K562 (cell line): Measurements from ENCODE around the gene C14orf39. TPM values are rescaled to one million over a fixed set of nuclear protein-coding genes. Genes with fewer than 3 reads are reported as not detected.
"Not testable (repeated sequence)": the region's sequence is repeated elsewhere in the genome, so short reads cannot be mapped to it uniquely, and the experiment has no call there.

Source experiments
- ATAC-seq: fragments of 200-7000 bp; cut with Tn5 transposase; 3 replicates; pipeline ENCODE4 v1.9.1; 2020; ENCODE audit warnings: moderate library complexity
- BruUV-seq: library from RNA; stranded (reverse); fragments of 400-500 nt; replicated peaks from 2 replicates; lab custom pipeline; 2021; lab: Mats Ljungman, UMichigan
- CTCF ChIA-PET: fragments of 300-600 bp; formaldehyde crosslinking; extraction: SDS; loops from one replicate; lab custom pipeline; 2021; ENCODE audit warnings: low intra/inter-chr PET ratio; lab: Yijun Ruan, JAX
- POLR2A ChIA-PET: fragments of 300-600, 350-650 bp; sonication (Branson Sonifier 250); formaldehyde crosslinking; extraction: SDS; loops from one replicate; lab custom pipeline; 2021; ENCODE audit warnings: antibody characterized with exemption, inconsistent platforms; lab: Yijun Ruan, JAX
- DNase-seq, 4 experiments: peaks; one replicate each; pipeline versions ENCODE4 v3.0.0 to v3.0.0-alpha.2; 2011 to 2018; ENCODE audit warnings: low spot score in 3 of 4, mixed read lengths in 3 of 4; ENCODE audit errors: extremely low read depth in 1 of 4
- FAIRE-seq: peaks from 2 replicates; lab custom pipeline; 2011; peaks lifted over from hg19 to GRCh38; lab: Jason Lieb, UNC
- H2AFZ ChIP-seq: 2 replicates; pipeline ENCODE4 v1.6.0; 2011; ENCODE audit warnings: low read depth, low read length, control low read depth, inconsistent platforms
- H3K27ac ChIP-seq: fragments of 200-600 bp; 3 replicates; pipeline ENCODE4 v1.8.0; 2011; ENCODE audit warnings: low read depth, mild to moderate bottlenecking, control low read depth, inconsistent platforms, low read length, moderate library complexity, mixed read lengths; ENCODE audit errors: extremely low read depth
- H3K27me3 ChIP-seq, 2 experiments: fragments of 300-600 bp in 1 of 2; 2 replicates in 1 of 2; 3 replicates in 1 of 2; pipeline versions ENCODE4 v1.6.0 to v1.8.0; 2011; ENCODE audit warnings: inconsistent platforms in 2 of 2, low read length in 2 of 2, mild to moderate bottlenecking in 1 of 2, mixed read lengths in 1 of 2, moderate library complexity in 1 of 2; ENCODE audit not compliant: control insufficient read depth in 2 of 2, insufficient read depth in 2 of 2
- H3K36me3 ChIP-seq: fragments of 300-600 bp; 3 replicates; pipeline ENCODE4 v1.8.0; 2011; ENCODE audit warnings: mild to moderate bottlenecking, low read length, inconsistent platforms; ENCODE audit not compliant: control insufficient read depth, insufficient read depth
- H3K4me1 ChIP-seq, 2 experiments: fragments of 200-600 bp in 1 of 2; replicated peaks in 1 of 2; 2 replicates in 1 of 2; 3 replicates in 1 of 2; pipeline versions ENCODE4 v1.5.1 to v1.8.0; 2011; ENCODE audit warnings: inconsistent platforms in 2 of 2, low read length in 2 of 2, mild to moderate bottlenecking in 1 of 2, mixed read lengths in 1 of 2, moderate library complexity in 1 of 2; ENCODE audit not compliant: control insufficient read depth in 2 of 2, insufficient read depth in 2 of 2
- H3K4me2 ChIP-seq: 2 replicates; pipeline ENCODE4 v1.6.1; 2011; ENCODE audit warnings: low read length, control low read depth, inconsistent platforms, mixed read lengths; ENCODE audit not compliant: insufficient read depth
- H3K4me3 ChIP-seq: fragments of 200-600 bp; sonication (generic), shearing (Covaris generic); 2 replicates; pipeline ENCODE4 v1.5.1; 2016; ENCODE audit warnings: control low read depth, inconsistent platforms
- H3K79me2 ChIP-seq: fragments of 200-600 bp; 3 replicates; pipeline ENCODE4 v1.8.0; 2011; ENCODE audit warnings: low read length, inconsistent platforms; ENCODE audit not compliant: control insufficient read depth, insufficient read depth
- H3K9ac ChIP-seq, 2 experiments: 2 replicates each; pipeline versions ENCODE4 v1.6.0 to v1.6.1; 2011; ENCODE audit warnings: low read depth in 2 of 2, low read length in 2 of 2, control low read depth in 1 of 2, inconsistent platforms in 1 of 2, mild to moderate bottlenecking in 1 of 2, mixed read lengths in 1 of 2; ENCODE audit not compliant: insufficient read depth in 1 of 2
- H3K9me1 ChIP-seq: one replicate; pipeline ENCODE4 v1.6.0; 2011; ENCODE audit warnings: inconsistent platforms, mild to moderate bottlenecking, low read length, moderate library complexity; ENCODE audit not compliant: control insufficient read depth, insufficient read depth
- H3K9me3 ChIP-seq: replicated peaks from 2 replicates; pipeline ENCODE4 v1.5.1; 2011; ENCODE audit warnings: low read depth, low read length, inconsistent platforms; ENCODE audit not compliant: control insufficient read depth, insufficient read depth
- H4K20me1 ChIP-seq: replicated peaks from 2 replicates; pipeline ENCODE4 v1.6.1; 2011; ENCODE audit warnings: low read length, inconsistent platforms, mixed read lengths; ENCODE audit not compliant: control insufficient read depth, insufficient read depth
- ARID1B ChIP-seq: fragments of 450-650 bp; IDR thresholded peaks from 2 replicates; pipeline ENCODE4 v1.6.1; 2016; ENCODE audit warnings: antibody characterized with exemption, mild to moderate bottlenecking, inconsistent platforms
- ATF1 ChIP-seq, 2 experiments: fragments of 450-650 bp in 1 of 2; IDR thresholded peaks; 2 replicates each; pipeline ENCODE4 v1.6.1; 2016; ENCODE audit warnings: missing compliant biosample characterization in 1 of 2, missing genetic modification characterization in 1 of 2
- CREB1 ChIP-seq, 2 experiments: sonication (generic) in 1 of 2; formaldehyde crosslinking in 1 of 2; IDR thresholded peaks; 2 replicates each; pipeline versions ENCODE4 v1.6.1 to v1.8.0; 2012 to 2022; ENCODE audit warnings: inconsistent platforms in 1 of 2, mild to moderate bottlenecking in 1 of 2, missing genetic modification reagents in 1 of 2, moderate library complexity in 1 of 2
- EWSR1 ChIP-seq: fragments of 450-650 bp; IDR thresholded peaks from 2 replicates; pipeline ENCODE4 v1.6.1; 2018; ENCODE audit warnings: borderline replicate concordance, mild to moderate bottlenecking, low read depth, moderate library complexity; ENCODE audit not compliant: partially characterized antibody
- NFE2L1 ChIP-seq: fragments of 450-650 bp; IDR thresholded peaks from 2 replicates; pipeline ENCODE4 v1.6.1; 2016; ENCODE audit warnings: missing genetic modification characterization, low read depth, mild to moderate bottlenecking, missing compliant biosample characterization, moderate library complexity, borderline replicate concordance
- SP2 ChIP-seq: IDR thresholded peaks from 2 replicates; pipeline ENCODE4 v1.6.1; 2011; ENCODE audit warnings: mild to moderate bottlenecking, low read depth, low read length, moderate library complexity; ENCODE audit not compliant: poor library complexity, severe bottlenecking; ENCODE audit errors: extremely low read depth
- TFAM ChIP-seq: fragments of 250-450 bp; sonication (Bioruptor Pico); conservative IDR thresholded peaks from 2 replicates; pipeline ENCODE4 v1.5.0; 2021; ENCODE audit warnings: mild to moderate bottlenecking, moderate library complexity
- ZNF696 ChIP-seq: fragments of 250-450 bp; sonication (Bioruptor Pico); conservative IDR thresholded peaks from 2 replicates; pipeline ENCODE4 v1.4.0; 2020; ENCODE audit warnings: mild to moderate bottlenecking, moderate library complexity
- WGBS: fragments of 100-300 bp; shearing (Covaris generic); methylation state at CpG from one replicate; pipeline ENCODE4 v1.1.6; 2016; ENCODE audit warnings: low coverage, mixed read lengths; ENCODE audit not compliant: insufficient coverage; ENCODE audit errors: missing lambda C conversion rate; 5-methylcytosine and 5-hydroxymethylcytosine counted together
- in situ Hi-C: fragments of 300-500 bp; cut with MboI; formaldehyde crosslinking; loops from 4 replicates; pipeline ENCODE4 v1.15.0; 2018; ENCODE audit warnings: inconsistent platforms, mixed read lengths
- intact Hi-C: fragments of 100-400 bp; cut with micrococcal nuclease; formaldehyde crosslinking; loops from 2 replicates; pipeline ENCODE4 v1.14.2; 2022
- polyA plus RNA-seq, 8 experiments: library from polyadenylated mRNA; depleted of rRNA in 4 of 8; stranded (reverse) in 5 of 8; unstranded in 3 of 8; fragments of >200 nt; fragmentation: Nextera tagmentation in 2 of 8; fragmentation: Illumina TruSeq in 1 of 8; extraction: Ambion mirVana in 2 of 8; extraction: Trizol in 1 of 8; gene quantifications; 2 replicates each; pipeline versions ENCODE4 v1.2.1 to v1.2.3, GENCODE V29; 2011 to 2014; ENCODE audit warnings: inconsistent platforms in 1 of 8, missing spikeins in 1 of 8
- total RNA-seq, 7 experiments: library from RNA; depleted of rRNA in 6 of 7; stranded (reverse); fragments of >200 nt in 6 of 7; fragmentation: Illumina TruSeq in 2 of 7; extraction: Trizol in 2 of 7; gene quantifications; 2 replicates each; pipeline versions ENCODE4 v1.2.1 to v1.2.3, GENCODE V29; 2011 to 2021; ENCODE audit warnings: low replicate concordance in 1 of 7

C14orf39 gene
- total and polyA plus RNA-seq, 9 of the 15 experiments (the other 6 are each of a cell fraction or from before 2014, with no cell fraction given): 0.54 to 6.7 (median 1.4) TPM

- WGBS: 0% methylated on average over 2 of the region's 2 CpGs
- Histone ChIP-seq H3K27me3 (no peaks in the 10 kb centered on the region), H3K79me2 (no peaks in the 10 kb centered on the region), H3K4me3 (no peak overlapping the region), H2AFZ (no peak overlapping the region), H3K4me2 (no peak overlapping the region), H3K9me3 (no peaks in the 10 kb centered on the region), H4K20me1 (no peaks in the 10 kb centered on the region), H3K9ac (no peak overlapping the region), H3K27ac (no peak overlapping the region), H3K9me1 (no peaks in the 10 kb centered on the region), H3K4me1 (no peaks in the 10 kb centered on the region), H3K36me3 (no peaks in the 10 kb centered on the region)
- intact Hi-C loops (no loop called here), in situ Hi-C loops (no loop called here)
- FAIRE-seq: no peak
- BruUV-seq: no TSS peak
- TF ChIP-seq EWSR1 (no peak), ARID1B (no peak), SP2 (no peak), CREB1 (IDR thresholded peaks at IDR 0.05) (no peak), CREB1 (CRISPR knock-in tag; IDR thresholded peaks at IDR 0.05) (no peak), TFAM (CRISPR knock-in tag) (no peak), ATF1 (CRISPR knock-in tag; IDR thresholded peaks at IDR 0.05) (no peak), ATF1 (tag; IDR thresholded peaks at IDR 0.05) (no peak)
- ChIA-PET POLR2A (no interaction called here), CTCF (no interaction called here)
- no peak for DNase-seq
- no peak for ATAC-seq
Measured at GRCh38 chr14:60430276-60430675, 55.6 kb downstream of the C14orf39 start.

GRCh38 chr14:60420050-60420449 is 65.8 kb downstream of the C14orf39 start:
- in situ Hi-C loops: no loop called here

GRCh38 chr14:60397550-60397949 is 88.3 kb downstream of the C14orf39 start:
- H3K4me1 ChIP-seq, H3K9me3 ChIP-seq, H3K36me3 ChIP-seq, intact Hi-C loops, H4K20me1 ChIP-seq, H3K4me2 ChIP-seq, in situ Hi-C loops, BruUV-seq, H3K27ac ChIP-seq, H2AFZ ChIP-seq, POLR2A ChIA-PET, H3K9ac ChIP-seq, H3K4me3 ChIP-seq, H3K27me3 ChIP-seq, CTCF ChIA-PET, H3K79me2 ChIP-seq, DNase-seq, H3K9me1 ChIP-seq: not testable (repeated sequence)
- peak; percentile 87 for FAIRE-seq
- ATAC-seq: peak; percentile 70
- 6% methylated on average over 22 of the region's 22 CpGs for WGBS

More at GRCh38 chr14:60420050-60420449, 65.8 kb downstream of the C14orf39 start:
- H3K27me3 ChIP-seq: no peaks in the 10 kb centered on the region
- no peak overlapping the region for H3K4me2 ChIP-seq
- 9% methylated on average over 5 of the region's 5 CpGs for WGBS
- no peaks in the 10 kb centered on the region for H3K4me1 ChIP-seq
- no peak overlapping the region for H3K9ac ChIP-seq
- FAIRE-seq: no peak
- H2AFZ ChIP-seq: no peak overlapping the region
- H3K27ac ChIP-seq: no peak overlapping the region
- POLR2A ChIA-PET: no interaction called here
- no peaks in the 10 kb centered on the region for H3K79me2 ChIP-seq
- H4K20me1 ChIP-seq: no peaks in the 10 kb centered on the region
- TF ChIP-seq ZNF696 (CRISPR knock-in tag) (no peak), NFE2L1 (tag) (no peak)
- no peak overlapping the region for H3K4me3 ChIP-seq
- no peaks in the 10 kb centered on the region for H3K9me1 ChIP-seq
- intact Hi-C loops: no loop called here
- CTCF ChIA-PET: no interaction called here
- no peak for ATAC-seq
- no peaks in the 10 kb centered on the region for H3K9me3 ChIP-seq
- no TSS peak for BruUV-seq
- peak in 1 of 4 experiments; percentile 0 for DNase-seq
- H3K36me3 ChIP-seq: no peaks in the 10 kb centered on the region
